Suppressor macrophage (primary cell): Measurements from ENCODE around the gene DTNB.
"Not testable (repeated sequence)": the region's sequence is repeated elsewhere in the genome, so short reads cannot be mapped to it uniquely, and the experiment has no call there.

ENCODE experiments used
- DNase-seq, 4 experiments: peaks; one replicate each; pipeline ENCODE4 v3.0.0-alpha.2; 2020 to 2022

Gene DTNB

GRCh38 chr2:25586726-25587144, 86.6 kb downstream of the DTNB start:
- no peak for DNase-seq

GRCh38 chr2:25585189-25585588, 88.2 kb downstream of the DTNB start:
- no peak for DNase-seq

DNA sequence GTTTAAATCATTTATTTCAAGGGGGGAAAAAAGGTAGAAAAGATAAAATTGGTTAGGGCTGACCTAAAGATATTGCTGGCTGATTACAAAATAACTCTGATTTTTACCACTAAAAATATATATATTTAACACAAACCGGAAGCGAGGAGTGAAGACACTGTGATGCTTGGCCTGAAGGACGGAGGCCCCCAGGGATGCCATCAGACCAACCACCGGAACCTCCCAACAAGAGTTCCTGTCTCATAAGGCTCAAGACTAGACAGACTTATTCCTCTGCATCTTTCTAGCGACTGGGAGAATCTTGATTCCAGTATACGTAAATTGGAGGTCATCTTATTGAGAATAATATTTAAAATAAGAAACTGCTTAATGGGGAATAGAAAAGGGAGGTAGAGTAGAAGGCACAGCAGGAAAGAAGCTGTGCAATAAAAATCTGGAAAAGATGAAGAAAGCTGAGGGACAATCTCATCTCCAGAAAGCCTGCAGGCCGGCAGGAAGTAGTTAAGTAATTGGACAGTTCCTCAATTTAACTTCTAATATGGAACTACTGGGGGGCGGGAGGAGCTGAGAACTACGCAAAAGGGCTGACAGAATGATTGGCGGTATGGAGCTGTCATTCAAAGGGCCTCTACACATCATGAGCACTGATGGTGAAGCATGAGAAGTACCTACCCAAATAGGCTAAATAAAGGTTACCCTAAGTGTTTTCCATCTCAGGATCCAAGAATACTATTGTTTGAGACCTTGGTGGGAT, 91.1 kb downstream of the DTNB start:
- peak; percentile 84 to 91 (median 86) for DNase-seq

DNA sequence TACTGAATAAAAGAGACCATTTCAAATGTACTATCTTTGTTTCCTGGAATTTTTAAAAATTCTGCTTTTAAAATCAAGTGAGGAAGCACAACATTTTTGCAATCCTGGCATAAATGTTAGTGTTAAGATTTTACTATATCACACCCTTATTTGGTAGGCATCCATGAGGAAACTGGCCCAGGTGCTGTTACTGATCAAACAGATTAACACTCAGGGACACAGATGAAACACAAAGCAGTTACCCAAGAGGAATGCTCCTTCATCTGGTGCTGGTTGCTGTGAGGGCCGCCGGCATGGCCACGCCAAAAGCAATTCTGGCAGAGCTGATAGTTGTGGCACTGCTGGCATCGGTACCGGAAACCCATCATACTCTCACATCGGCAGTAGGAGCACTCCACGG, 96.8 kb downstream of the DTNB start:
- no peak for DNase-seq

- DNase-seq: no peak
Measured at GRCh38 chr2:25572638-25573037, 100.7 kb downstream of the DTNB start.

DNA sequence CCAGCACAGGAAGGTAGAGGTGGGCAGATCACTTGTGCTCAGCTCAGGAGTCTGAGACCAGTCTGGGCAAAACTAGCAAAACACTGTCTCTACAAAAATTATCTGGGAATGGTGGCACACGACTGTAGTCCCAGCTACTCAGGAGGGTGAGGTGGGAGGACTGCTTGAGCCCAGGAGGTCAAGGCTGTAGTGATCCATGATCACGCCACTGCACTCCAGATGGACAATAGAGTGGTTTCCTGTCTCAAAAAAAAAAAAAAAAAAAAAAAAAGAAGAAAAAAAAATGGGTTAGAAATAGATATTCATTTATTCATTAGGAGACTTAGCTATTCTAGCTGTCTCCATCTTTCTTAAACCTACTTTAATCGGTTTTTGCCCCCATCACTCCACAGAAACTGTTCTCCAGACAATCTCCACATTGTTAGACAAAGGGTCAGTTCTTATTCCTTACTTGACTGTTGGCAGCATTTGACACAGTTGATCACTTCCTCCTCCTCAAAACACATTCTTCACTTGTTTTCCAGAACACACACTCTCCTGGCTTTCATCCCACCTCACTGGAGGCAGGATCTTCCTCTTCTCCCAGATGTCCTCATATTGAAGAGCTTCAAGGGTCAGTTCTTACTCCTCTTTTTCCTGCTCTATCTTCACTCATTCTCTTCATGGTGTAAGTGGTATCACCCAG, 103.1 kb downstream of the DTNB start:
- DNase-seq: no peak

GRCh38 chr2:25567406-25567805, 106.0 kb downstream of the DTNB start:
- peak; percentile 72 to 87 (median 80) for DNase-seq

DNA sequence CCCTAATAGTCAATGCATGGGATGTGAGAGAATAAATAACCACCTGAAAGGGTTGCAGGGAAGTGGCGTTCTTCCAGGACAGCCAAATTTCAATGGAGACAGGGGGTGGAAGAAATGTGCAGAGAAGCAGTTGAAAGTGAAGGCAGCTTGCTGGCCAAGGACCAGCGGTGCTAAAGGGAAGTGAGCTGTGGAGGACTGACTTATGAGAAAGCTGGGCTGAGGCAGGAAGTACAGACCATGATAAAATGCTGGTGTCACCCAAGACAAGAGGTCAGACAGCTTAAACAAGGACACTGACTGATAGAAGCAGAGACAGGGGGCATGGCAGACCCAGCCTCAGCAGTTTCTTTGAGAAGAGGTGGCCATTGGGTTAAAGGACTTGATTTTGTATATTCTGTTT, 106.7 kb downstream of the DTNB start:
- DNase-seq: peak; percentile 78 to 91 (median 88)

GRCh38 chr2:25566094-25566493, 107.3 kb downstream of the DTNB start:
- DNase-seq: no peak

GRCh38 chr2:25561136-25561850, 112.1 kb downstream of the DTNB start:
- peak; percentile 33 to 74 (median 57) for DNase-seq

GRCh38 chr2:25559148-25559547, 114.2 kb downstream of the DTNB start:
- DNase-seq: no peak

DNA sequence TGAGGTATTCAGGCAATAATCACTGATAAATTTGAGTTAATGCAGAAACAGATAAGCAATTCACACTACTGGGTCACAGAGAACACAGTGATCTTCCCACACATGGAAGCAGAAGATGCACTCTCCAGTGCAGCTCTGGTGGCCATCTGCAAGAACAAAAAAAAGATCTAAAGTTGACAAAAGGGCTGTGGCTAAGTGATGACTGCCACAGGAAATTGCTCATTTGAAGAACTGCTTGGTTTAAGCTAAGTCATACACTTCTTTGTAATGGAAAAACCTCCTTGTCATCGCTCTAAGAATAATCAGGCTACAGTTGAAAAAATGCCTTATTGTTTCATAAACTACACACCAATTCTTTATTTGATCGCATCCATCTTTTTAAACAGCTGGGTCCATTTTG, 115.1 kb downstream of the DTNB start:
- peak; percentile 79 to 96 (median 86) for DNase-seq

- DNase-seq: peak in 2 of 4 experiments; percentile 75 to 78
Measured at GRCh38 chr2:25557179-25558036, 116.0 kb downstream of the DTNB start.

GRCh38 chr2:25552318-25552717, 121.1 kb downstream of the DTNB start:
- no peak for DNase-seq

- DNase-seq: peak; percentile 36 to 67 (median 61)
Measured at GRCh38 chr2:25551316-25551715, 122.1 kb downstream of the DTNB start.

- DNase-seq: not testable (repeated sequence)
Measured at GRCh38 chr2:25549571-25549970, 123.8 kb downstream of the DTNB start.

GRCh38 chr2:25548601-25549000, 124.8 kb downstream of the DTNB start:
- no peak for DNase-seq

DNA sequence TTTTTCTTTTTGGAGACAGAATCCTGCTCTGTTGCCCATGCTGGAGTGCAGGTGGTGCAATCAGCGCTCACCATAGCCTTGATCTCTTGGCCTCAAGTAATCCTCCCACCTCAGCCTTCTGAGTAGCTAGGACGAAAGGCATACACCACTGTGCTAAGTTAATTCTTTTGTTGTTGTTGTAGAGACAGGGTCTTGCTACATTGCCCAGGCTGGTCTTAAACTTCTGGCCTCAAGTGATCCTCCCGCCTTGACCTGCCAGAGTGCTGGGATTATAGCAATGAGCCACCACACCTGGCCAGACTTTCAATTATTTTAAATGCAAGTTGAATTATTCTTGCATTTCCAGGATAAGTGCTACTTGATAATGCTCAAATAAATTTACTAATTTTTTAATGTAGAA, 126.5 kb downstream of the DTNB start:
- no peak for DNase-seq

- DNase-seq: no peak
Measured at GRCh38 chr2:25545899-25546298, 127.5 kb downstream of the DTNB start.

GRCh38 chr2:25544445-25544844, 128.9 kb downstream of the DTNB start:
- no peak for DNase-seq

DNA sequence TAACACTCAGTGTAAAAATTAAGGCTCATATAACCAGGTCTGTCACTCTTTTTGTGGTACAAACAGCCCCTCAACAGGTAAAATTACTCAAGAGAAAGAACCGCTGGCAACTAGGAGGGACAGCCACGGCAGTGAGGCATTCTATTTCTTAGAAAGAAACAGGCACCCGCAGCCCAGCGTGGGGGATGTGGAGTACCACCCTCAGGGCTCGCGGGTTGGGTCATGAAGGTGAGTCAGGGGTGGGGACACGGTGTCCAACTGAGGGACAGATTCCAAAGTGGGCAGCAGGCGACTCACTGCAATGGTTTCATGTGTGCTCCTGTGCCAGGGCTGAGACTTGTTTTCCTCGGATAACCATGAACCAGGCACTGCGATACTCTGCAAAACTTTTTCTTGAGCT, 129.4 kb downstream of the DTNB start:
- no peak for DNase-seq

DNA sequence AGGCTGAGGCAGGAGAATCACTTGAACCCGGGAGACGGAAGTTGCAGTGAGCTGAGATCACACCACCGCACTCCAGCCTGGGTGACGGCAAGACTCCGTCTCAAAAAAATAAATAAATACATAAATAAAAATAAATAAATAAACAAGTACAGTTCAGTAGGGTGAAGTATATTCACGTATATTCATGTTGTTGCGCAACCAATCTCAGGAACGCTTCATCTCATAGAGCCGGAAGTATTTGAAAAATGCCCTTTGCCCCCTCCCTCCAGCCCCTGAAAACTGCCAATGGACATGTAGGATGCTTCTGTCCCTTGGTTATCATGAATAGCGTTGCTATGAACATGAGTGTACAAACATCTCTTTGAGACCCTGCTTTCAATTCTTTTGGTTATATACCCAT, 132.0 kb downstream of the DTNB start:
- DNase-seq: no peak

DNA sequence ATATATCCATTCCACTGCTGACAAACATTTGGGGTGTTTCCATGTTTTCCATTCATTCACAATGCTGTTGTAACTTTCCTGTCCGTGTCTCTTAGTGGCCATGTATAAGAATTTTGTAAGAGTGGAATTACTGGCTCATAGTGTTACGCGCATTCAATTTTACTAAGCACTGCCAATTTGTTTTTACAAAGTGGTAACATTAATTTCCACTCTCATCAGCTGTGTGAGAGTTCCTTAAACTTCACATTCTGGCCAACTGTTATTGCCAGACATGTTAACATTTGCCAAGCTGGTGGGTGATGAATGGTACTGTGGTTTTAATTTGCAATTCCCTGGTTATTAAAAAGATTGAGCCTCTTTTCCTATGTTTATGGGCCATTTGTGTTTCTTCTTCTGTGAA, 134.2 kb downstream of the DTNB start:
- DNase-seq: peak in 2 of 4 experiments; percentile 10 to 55
